WTC11 (cell line): ENCODE measurements around the gene SYNDIG1. TPM values are rescaled to one million over a fixed set of nuclear protein-coding genes. Genes with fewer than 3 reads are reported as not detected.
A peak's percentile ranks its signal among the peaks of the same experiment; 100 is the strongest.

Source experiments
- ATAC-seq: fragments of 200-7000 bp; cut with Tn5 transposase; 2 replicates; pipeline ENCODE4 v1.10.0; 2021; ENCODE audit warnings: mild to moderate bottlenecking, moderate library complexity
- CTCF ChIA-PET: fragments of 300-600 bp; sonication (Branson Sonifier 250); formaldehyde crosslinking; loops from one replicate; lab custom pipeline; 2021; ENCODE audit warnings: antibody characterized with exemption; lab: Charles Lee
- POLR2A ChIA-PET: fragments of 350-600 bp; sonication (Branson Sonifier 250); formaldehyde crosslinking; loops from one replicate; lab custom pipeline; 2021; ENCODE audit warnings: antibody characterized with exemption; lab: Charles Lee
- DNase-seq: peaks from one replicate; pipeline ENCODE4 v3.0.0; 2021; ENCODE audit warnings: low spot score
- H3K27ac Mint-ChIP-seq: 2 replicates; pipeline ENCODE4 v1.8.0; 2021; ENCODE audit warnings: mixed read lengths
- H3K27me3 Mint-ChIP-seq: 2 replicates; pipeline ENCODE4 v1.8.0; 2021; ENCODE audit warnings: low read depth, mild to moderate bottlenecking, moderate library complexity, mixed read lengths
- H3K36me3 Mint-ChIP-seq: 2 replicates; pipeline ENCODE4 v1.8.0; 2021; ENCODE audit warnings: mixed read lengths
- H3K4me1 Mint-ChIP-seq: 2 replicates; pipeline ENCODE4 v1.8.0; 2022; ENCODE audit warnings: mixed read lengths
- H3K4me3 Mint-ChIP-seq: 2 replicates; pipeline ENCODE4 v1.8.0; 2021; ENCODE audit warnings: mild to moderate bottlenecking, moderate library complexity, mixed read lengths
- H3K9me3 Mint-ChIP-seq: 2 replicates; pipeline ENCODE4 v1.8.0; 2021; ENCODE audit warnings: mixed read lengths
- ATF2 ChIP-seq: sonication (generic); formaldehyde crosslinking; IDR thresholded peaks from 2 replicates; pipeline ENCODE4 v1.8.1; 2022; ENCODE audit warnings: low read depth, missing genetic modification reagents, borderline replicate concordance
- CREB1 ChIP-seq: sonication (generic); formaldehyde crosslinking; IDR thresholded peaks from 2 replicates; pipeline ENCODE4 v1.8.0; 2023; ENCODE audit warnings: mild to moderate bottlenecking, missing genetic modification reagents
- CTCF ChIP-seq: fragments of 200-600 bp; IDR thresholded peaks from 2 replicates; pipeline ENCODE4 v1.8.0; 2022; ENCODE audit warnings: antibody characterized with exemption
- EMX1 ChIP-seq: fragments of 250-450 bp; sonication (Bioruptor Pico); IDR thresholded peaks from 2 replicates; pipeline ENCODE4 v1.8.0; 2021; ENCODE audit warnings: mild to moderate bottlenecking
- JUN ChIP-seq: sonication (generic); formaldehyde crosslinking; IDR thresholded peaks from 2 replicates; pipeline ENCODE4 v1.8.0; 2023; ENCODE audit warnings: mild to moderate bottlenecking, missing genetic modification reagents
- RELA ChIP-seq: sonication (generic); formaldehyde crosslinking; IDR thresholded peaks from 2 replicates; pipeline ENCODE4 v1.8.1; 2022; ENCODE audit warnings: missing genetic modification reagents, mild to moderate bottlenecking, borderline replicate concordance
- RORB ChIP-seq: fragments of 250-450 bp; sonication (Bioruptor Pico); IDR thresholded peaks from 2 replicates; pipeline ENCODE4 v1.9.0; 2021; ENCODE audit warnings: mild to moderate bottlenecking
- SP1 ChIP-seq: sonication (generic); formaldehyde crosslinking; conservative IDR thresholded peaks from 2 replicates; pipeline ENCODE4 v1.8.1; 2022; ENCODE audit warnings: missing genetic modification reagents
- TEAD4 ChIP-seq: sonication (generic); formaldehyde crosslinking; IDR thresholded peaks from 2 replicates; pipeline ENCODE4 v1.8.0; 2022; ENCODE audit warnings: mild to moderate bottlenecking, missing genetic modification reagents
- USF2 ChIP-seq: sonication (generic); formaldehyde crosslinking; IDR thresholded peaks from 2 replicates; pipeline ENCODE4 v1.8.1; 2023; ENCODE audit warnings: mild to moderate bottlenecking, missing genetic modification reagents, moderate library complexity
- ZBTB21 ChIP-seq: sonication (generic); formaldehyde crosslinking; IDR thresholded peaks from 2 replicates; pipeline ENCODE4 v1.8.1; 2023; ENCODE audit warnings: mild to moderate bottlenecking, missing genetic modification reagents, borderline replicate concordance
- ZNF121 ChIP-seq: sonication (generic); formaldehyde crosslinking; IDR thresholded peaks from 2 replicates; pipeline ENCODE4 v1.8.0; 2023; ENCODE audit warnings: missing genetic modification reagents
- ZNF423 ChIP-seq: fragments of 250-450 bp; sonication (Bioruptor Pico); IDR thresholded peaks from 2 replicates; pipeline ENCODE4 v2.1.2; 2022; ENCODE audit warnings: mild to moderate bottlenecking, moderate library complexity
- total RNA-seq: library from RNA; stranded (reverse); gene quantifications from 3 replicates; pipeline ENCODE4 v1.2.3, GENCODE V29; 2021
- TF ChIP-seq, protein P1 (sequence below): sonication (generic); formaldehyde crosslinking; IDR thresholded peaks from 2 replicates; pipeline ENCODE4 v1.8.0; 2022; ENCODE audit warnings: mild to moderate bottlenecking, missing genetic modification reagents
- TF ChIP-seq, protein P2 (sequence below): fragments of 250-450 bp; sonication (Bioruptor Pico); conservative IDR thresholded peaks from 2 replicates; pipeline ENCODE4 v1.9.0; 2021; ENCODE audit warnings: mild to moderate bottlenecking

The SYNDIG1 gene
- total RNA-seq, 1 experiment from 2014 or later, result 6.4 TPM

GRCh38 chr20:24493181-24493580 is 23.8 kb downstream of the SYNDIG1 start:
- TF ChIP-seq USF2 (CRISPR knock-in tag) (no peak), CREB1 (CRISPR knock-in tag) (0 out of 2 replicates have a peak, but pooled peaks have one; percentile 34), ZNF121 (CRISPR knock-in tag) (no peak), CTCF (no peak), SP1 (CRISPR knock-in tag) (no peak)
- CTCF ChIA-PET, result interaction anchor here (1.1 to 1.5 kb wide), 3 partner anchors 22 to 288 kb away, joined by 3 to 4 read pairs (median 4); no protein-coding TSS in a partner anchor
- Mint-ChIP-seq H3K27me3 (no peaks in the 10 kb centered on the region), H3K36me3 (peaks cover 4% of the 10 kb centered on the region; the same call in 1 of the 2 replicates), H3K27ac (no peak overlapping the region), H3K4me1 (peaks cover 32% of the 10 kb centered on the region), H3K9me3 (no peaks in the 10 kb centered on the region), H3K4me3 (no peak overlapping the region)
- POLR2A ChIA-PET, result no interaction called here
- ATAC-seq, result no peak
- no peak for DNase-seq

- Mint-ChIP-seq H3K4me3 (no peak overlapping the region), H3K27ac (peak overlapping the region; percentile 47; the same call in 1 of the 2 replicates), H3K27me3 (no peaks in the 10 kb centered on the region), H3K9me3 (no peaks in the 10 kb centered on the region), H3K4me1 (peaks cover 32% of the 10 kb centered on the region), H3K36me3 (peaks cover 4% of the 10 kb centered on the region; the same call in 1 of the 2 replicates)
- TF ChIP-seq ZBTB21 (CRISPR knock-in tag) (no peak), TEAD4 (CRISPR knock-in tag) (no peak), RORB (CRISPR knock-in tag) (no peak), RELA (CRISPR knock-in tag) (no peak), ATF2 (CRISPR knock-in tag) (no peak), EMX1 (CRISPR knock-in tag) (no peak), ZNF423 (CRISPR knock-in tag) (no peak), JUN (no peak)
- TF ChIP-seq, protein P1, sequence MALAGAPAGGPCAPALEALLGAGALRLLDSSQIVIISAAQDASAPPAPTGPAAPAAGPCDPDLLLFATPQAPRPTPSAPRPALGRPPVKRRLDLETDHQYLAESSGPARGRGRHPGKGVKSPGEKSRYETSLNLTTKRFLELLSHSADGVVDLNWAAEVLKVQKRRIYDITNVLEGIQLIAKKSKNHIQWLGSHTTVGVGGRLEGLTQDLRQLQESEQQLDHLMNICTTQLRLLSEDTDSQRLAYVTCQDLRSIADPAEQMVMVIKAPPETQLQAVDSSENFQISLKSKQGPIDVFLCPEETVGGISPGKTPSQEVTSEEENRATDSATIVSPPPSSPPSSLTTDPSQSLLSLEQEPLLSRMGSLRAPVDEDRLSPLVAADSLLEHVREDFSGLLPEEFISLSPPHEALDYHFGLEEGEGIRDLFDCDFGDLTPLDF, result no peak
- TF ChIP-seq, protein P2, sequence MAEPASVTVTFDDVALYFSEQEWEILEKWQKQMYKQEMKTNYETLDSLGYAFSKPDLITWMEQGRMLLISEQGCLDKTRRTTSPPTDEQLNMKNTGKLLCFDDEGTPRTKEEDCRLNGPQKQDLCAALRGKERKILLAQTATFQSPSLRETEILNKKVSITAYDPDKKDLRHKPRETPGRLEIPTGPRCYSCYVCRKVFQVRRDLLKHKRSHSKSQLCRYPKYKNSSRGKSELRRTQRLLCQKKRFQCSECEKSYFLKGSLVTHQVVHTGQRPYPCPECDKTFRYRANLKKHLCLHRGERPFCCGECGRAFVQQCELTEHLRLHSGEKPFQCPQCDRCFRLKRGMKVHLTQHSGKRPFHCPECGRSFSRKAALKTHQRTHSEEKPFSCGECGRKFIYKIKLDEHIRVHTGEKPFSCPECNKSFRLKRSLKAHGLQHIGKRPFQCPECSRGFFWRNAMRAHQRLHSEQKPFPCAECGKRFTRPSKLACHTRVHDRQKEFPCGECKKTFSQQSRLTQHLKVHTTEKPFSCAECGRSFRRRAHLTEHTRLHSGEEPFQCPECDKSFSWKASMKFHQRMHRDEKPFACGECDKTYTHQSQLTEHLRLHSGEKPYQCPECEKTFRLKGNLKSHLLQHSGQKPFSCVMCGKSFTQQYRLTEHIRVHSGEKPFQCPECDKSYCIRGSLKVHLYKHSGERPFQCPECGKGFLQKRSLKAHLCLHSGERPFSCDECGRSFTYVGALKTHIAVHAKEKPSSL, result no peak
- ATAC-seq (no peak), DNase-seq (no peak)
- ChIA-PET CTCF (interaction anchor here (1.1 to 1.5 kb wide), 2 partner anchors 214 to 287 kb away, joined by 3 to 4 read pairs; no protein-coding TSS in a partner anchor), POLR2A (no interaction called here)
These were observed 24.4 kb downstream of the SYNDIG1 start for GRCh38 chr20:24493661-24494459.
